ENCODE data around the gene ULK1.

ULK1 gene

DNA sequence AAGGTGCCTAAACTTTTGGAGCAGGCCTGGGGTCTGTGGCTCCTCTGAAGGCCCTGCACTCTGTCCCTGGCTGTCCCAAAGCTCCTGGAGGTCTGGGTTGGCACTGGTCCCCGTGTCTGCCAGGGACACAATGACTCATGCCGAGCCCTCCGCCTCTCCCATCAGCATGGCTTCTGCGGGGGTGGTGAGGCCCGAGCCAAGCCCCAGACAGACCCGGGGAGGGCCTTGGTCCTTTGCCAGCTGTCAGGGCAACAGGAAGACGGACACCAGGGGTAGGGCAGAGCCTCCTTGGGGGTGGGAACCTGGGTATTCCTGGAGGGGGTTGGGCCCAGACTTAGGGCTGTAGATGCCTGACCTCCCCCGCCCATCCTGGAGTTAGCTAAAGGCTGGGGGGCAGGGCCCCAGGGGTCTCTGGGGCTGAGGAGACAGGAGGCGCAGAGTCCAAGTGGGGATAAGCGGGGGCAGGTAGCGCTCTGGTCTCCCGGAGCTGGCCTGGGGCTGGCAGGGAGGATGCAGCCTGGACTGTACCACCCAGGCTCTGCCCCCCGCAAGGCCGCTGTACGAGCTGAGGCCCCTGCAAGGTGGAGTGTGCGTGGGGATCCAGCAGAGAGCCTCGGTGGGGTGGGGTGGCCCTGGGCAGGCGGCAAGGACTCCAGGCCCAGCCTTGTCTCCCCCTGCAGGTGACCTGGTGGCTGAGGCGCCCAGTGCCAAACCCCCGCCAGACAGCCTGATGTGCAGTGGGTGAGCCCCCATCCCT lies 18.3 kb downstream of the ULK1 start (continued):
- TF ChIP-seq, protein P1, sequence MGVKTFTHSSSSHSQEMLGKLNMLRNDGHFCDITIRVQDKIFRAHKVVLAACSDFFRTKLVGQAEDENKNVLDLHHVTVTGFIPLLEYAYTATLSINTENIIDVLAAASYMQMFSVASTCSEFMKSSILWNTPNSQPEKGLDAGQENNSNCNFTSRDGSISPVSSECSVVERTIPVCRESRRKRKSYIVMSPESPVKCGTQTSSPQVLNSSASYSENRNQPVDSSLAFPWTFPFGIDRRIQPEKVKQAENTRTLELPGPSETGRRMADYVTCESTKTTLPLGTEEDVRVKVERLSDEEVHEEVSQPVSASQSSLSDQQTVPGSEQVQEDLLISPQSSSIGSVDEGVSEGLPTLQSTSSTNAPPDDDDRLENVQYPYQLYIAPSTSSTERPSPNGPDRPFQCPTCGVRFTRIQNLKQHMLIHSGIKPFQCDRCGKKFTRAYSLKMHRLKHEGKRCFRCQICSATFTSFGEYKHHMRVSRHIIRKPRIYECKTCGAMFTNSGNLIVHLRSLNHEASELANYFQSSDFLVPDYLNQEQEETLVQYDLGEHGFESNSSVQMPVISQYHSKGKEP (tag by site-specific recombination; IDR thresholded peaks at IDR 0.05) = no peak
- TF ChIP-seq, protein P2, sequence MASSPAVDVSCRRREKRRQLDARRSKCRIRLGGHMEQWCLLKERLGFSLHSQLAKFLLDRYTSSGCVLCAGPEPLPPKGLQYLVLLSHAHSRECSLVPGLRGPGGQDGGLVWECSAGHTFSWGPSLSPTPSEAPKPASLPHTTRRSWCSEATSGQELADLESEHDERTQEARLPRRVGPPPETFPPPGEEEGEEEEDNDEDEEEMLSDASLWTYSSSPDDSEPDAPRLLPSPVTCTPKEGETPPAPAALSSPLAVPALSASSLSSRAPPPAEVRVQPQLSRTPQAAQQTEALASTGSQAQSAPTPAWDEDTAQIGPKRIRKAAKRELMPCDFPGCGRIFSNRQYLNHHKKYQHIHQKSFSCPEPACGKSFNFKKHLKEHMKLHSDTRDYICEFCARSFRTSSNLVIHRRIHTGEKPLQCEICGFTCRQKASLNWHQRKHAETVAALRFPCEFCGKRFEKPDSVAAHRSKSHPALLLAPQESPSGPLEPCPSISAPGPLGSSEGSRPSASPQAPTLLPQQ (tag by site-specific recombination; IDR thresholded peaks at IDR 0.05) = 0 out of 2 replicates have a peak, but pooled peaks have one; percentile 29
- 0 out of 2 replicates have a peak, but pooled peaks have one; percentile 23 for TF ChIP-seq CTCF (tag by site-specific recombination; IDR thresholded peaks at IDR 0.05)
- TF ChIP-seq ZSCAN23 (tag by site-specific recombination; IDR thresholded peaks at IDR 0.05) = no peak
- TF ChIP-seq ZBTB48 (tag by site-specific recombination; IDR thresholded peaks at IDR 0.05) = peak; percentile 79; the same call in 1 of the 2 replicates
- peak; percentile 52; the same call in 1 of the 2 replicates for TF ChIP-seq ZBTB10 (tag by site-specific recombination; IDR thresholded peaks at IDR 0.05)
- TF ChIP-seq ZNF791 (tag by site-specific recombination; IDR thresholded peaks at IDR 0.05) = no peak
- TF ChIP-seq ZNF707 (tag by site-specific recombination; IDR thresholded peaks at IDR 0.05) = no peak
- TF ChIP-seq ZNF274 (IDR thresholded peaks at IDR 0.05; ENCODE audit: low read length) = no peak
- no peak for TF ChIP-seq ZNF274 (tag by site-specific recombination; IDR thresholded peaks at IDR 0.05; ENCODE audit: borderline replicate concordance)
- no peak for TF ChIP-seq OVOL3 (tag by site-specific recombination; IDR thresholded peaks at IDR 0.05)
- no peak for TF ChIP-seq ZNF341 (tag by site-specific recombination; IDR thresholded peaks at IDR 0.05; ENCODE audit: low read depth)
- TF ChIP-seq ZBTB6 (tag by site-specific recombination; IDR thresholded peaks at IDR 0.05) = no peak
- TF ChIP-seq, protein P3, sequence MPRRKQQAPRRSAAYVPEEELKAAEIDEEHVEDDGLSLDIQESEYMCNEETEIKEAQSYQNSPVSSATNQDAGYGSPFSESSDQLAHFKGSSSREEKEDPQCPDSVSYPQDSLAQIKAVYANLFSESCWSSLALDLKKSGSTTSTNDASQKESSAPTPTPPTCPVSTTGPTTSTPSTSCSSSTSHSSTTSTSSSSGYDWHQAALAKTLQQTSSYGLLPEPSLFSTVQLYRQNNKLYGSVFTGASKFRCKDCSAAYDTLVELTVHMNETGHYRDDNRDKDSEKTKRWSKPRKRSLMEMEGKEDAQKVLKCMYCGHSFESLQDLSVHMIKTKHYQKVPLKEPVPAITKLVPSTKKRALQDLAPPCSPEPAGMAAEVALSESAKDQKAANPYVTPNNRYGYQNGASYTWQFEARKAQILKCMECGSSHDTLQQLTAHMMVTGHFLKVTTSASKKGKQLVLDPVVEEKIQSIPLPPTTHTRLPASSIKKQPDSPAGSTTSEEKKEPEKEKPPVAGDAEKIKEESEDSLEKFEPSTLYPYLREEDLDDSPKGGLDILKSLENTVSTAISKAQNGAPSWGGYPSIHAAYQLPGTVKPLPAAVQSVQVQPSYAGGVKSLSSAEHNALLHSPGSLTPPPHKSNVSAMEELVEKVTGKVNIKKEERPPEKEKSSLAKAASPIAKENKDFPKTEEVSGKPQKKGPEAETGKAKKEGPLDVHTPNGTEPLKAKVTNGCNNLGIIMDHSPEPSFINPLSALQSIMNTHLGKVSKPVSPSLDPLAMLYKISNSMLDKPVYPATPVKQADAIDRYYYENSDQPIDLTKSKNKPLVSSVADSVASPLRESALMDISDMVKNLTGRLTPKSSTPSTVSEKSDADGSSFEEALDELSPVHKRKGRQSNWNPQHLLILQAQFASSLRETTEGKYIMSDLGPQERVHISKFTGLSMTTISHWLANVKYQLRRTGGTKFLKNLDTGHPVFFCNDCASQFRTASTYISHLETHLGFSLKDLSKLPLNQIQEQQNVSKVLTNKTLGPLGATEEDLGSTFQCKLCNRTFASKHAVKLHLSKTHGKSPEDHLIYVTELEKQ (tag by site-specific recombination; IDR thresholded peaks at IDR 0.05; ENCODE audit: borderline replicate concordance) = no peak
